Colonic mucosa (tissue), 4 donors: ENCODE data around the gene TAB2. TPM values are rescaled to one million over a fixed set of nuclear protein-coding genes. Genes with fewer than 3 reads are reported as not detected.
A peak's percentile ranks its signal among the peaks of the same experiment; 100 is the strongest.

ENCODE experiments used
- DNase-seq: peaks from one replicate; pipeline ENCODE4 v3.0.0-alpha.2; 2020
- H3K27ac ChIP-seq: fragments of 200-600 bp; one replicate; pipeline ENCODE4 v1.8.0; 2021
- H3K27me3 ChIP-seq: fragments of 200-600 bp; one replicate; pipeline ENCODE4 v1.8.0; 2021
- H3K36me3 ChIP-seq: fragments of 200-600 bp; one replicate; pipeline ENCODE4 v1.8.0; 2021
- H3K4me1 ChIP-seq: fragments of 200-600 bp; one replicate; pipeline ENCODE4 v1.8.0; 2021; ENCODE audit warnings: mild to moderate bottlenecking
- H3K4me3 ChIP-seq: fragments of 200-600 bp; one replicate; pipeline ENCODE4 v1.8.0; 2021
- H3K9ac ChIP-seq, 2 donors: one replicate each; pipeline ENCODE4 v1.7.0; 2013; ENCODE audit warnings: control low read depth in 2 of 2, low read depth in 2 of 2, low read length in 2 of 2
- H3K9me3 ChIP-seq: fragments of 200-600 bp; one replicate; pipeline ENCODE4 v1.8.0; 2021
- intact Hi-C: fragments of 100-400 bp; cut with DNase I; formaldehyde crosslinking; loops from one replicate; pipeline ENCODE4 v1.14.1; 2022
- total RNA-seq, 2 donors: library from RNA; stranded (reverse); fragmentation: NEBNext Ultra II Directional in 1 of 2; extraction: Animal tissue kit (Norgen Biotek cat#: 25700) in 1 of 2; gene quantifications; one replicate each; pipeline ENCODE4 v1.2.1, GENCODE V29; 2021
- TF ChIP-seq, protein P1 (sequence below): fragments of 200-600 bp; IDR thresholded peaks from one replicate; pipeline ENCODE4 v1.8.0; 2022; ENCODE audit warnings: antibody characterized with exemption, mild to moderate bottlenecking
- donor health status: healthy.
- donor health status: DM: no; HTN: no; CAD: no.
- donor health status: DM: no; HTN: no; CAD: no.

TAB2 gene
- total RNA-seq, 2 donors from 2014 or later = 36.7 to 81.3 TPM

GRCh38 chr6:149448821-149449453 is 131.4 kb downstream of the TAB2 start:
- Histone ChIP-seq H3K36me3 (no peaks in the 10 kb centered on the region), H3K27me3 (no peaks in the 10 kb centered on the region), H3K9ac (no peak overlapping the region), H3K9me3 (no peaks in the 10 kb centered on the region), H3K4me1 (peaks cover 21% of the 10 kb centered on the region), H3K4me3 (no peak overlapping the region), H3K27ac (no peak overlapping the region)
- TF ChIP-seq, protein P1, sequence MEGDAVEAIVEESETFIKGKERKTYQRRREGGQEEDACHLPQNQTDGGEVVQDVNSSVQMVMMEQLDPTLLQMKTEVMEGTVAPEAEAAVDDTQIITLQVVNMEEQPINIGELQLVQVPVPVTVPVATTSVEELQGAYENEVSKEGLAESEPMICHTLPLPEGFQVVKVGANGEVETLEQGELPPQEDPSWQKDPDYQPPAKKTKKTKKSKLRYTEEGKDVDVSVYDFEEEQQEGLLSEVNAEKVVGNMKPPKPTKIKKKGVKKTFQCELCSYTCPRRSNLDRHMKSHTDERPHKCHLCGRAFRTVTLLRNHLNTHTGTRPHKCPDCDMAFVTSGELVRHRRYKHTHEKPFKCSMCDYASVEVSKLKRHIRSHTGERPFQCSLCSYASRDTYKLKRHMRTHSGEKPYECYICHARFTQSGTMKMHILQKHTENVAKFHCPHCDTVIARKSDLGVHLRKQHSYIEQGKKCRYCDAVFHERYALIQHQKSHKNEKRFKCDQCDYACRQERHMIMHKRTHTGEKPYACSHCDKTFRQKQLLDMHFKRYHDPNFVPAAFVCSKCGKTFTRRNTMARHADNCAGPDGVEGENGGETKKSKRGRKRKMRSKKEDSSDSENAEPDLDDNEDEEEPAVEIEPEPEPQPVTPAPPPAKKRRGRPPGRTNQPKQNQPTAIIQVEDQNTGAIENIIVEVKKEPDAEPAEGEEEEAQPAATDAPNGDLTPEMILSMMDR = no peak
- intact Hi-C loops = no loop called here
- DNase-seq = no peak

GRCh38 chr6:149449831-149450678 is 132.5 kb downstream of the TAB2 start:
- no peak for DNase-seq
- peaks cover 26% of the 10 kb centered on the region for H3K4me1 ChIP-seq
- peak overlapping the region; percentile 52 for H3K4me3 ChIP-seq
- H3K36me3 ChIP-seq = no peaks in the 10 kb centered on the region
- peak overlapping the region; percentile 75 for H3K27ac ChIP-seq
- no peaks in the 10 kb centered on the region for H3K27me3 ChIP-seq
- peak overlapping the region; percentile 35 to 66 for H3K9ac ChIP-seq
- TF ChIP-seq, protein P1 = no peak
- no peaks in the 10 kb centered on the region for H3K9me3 ChIP-seq
- intact Hi-C loops = no loop called here

DNA sequence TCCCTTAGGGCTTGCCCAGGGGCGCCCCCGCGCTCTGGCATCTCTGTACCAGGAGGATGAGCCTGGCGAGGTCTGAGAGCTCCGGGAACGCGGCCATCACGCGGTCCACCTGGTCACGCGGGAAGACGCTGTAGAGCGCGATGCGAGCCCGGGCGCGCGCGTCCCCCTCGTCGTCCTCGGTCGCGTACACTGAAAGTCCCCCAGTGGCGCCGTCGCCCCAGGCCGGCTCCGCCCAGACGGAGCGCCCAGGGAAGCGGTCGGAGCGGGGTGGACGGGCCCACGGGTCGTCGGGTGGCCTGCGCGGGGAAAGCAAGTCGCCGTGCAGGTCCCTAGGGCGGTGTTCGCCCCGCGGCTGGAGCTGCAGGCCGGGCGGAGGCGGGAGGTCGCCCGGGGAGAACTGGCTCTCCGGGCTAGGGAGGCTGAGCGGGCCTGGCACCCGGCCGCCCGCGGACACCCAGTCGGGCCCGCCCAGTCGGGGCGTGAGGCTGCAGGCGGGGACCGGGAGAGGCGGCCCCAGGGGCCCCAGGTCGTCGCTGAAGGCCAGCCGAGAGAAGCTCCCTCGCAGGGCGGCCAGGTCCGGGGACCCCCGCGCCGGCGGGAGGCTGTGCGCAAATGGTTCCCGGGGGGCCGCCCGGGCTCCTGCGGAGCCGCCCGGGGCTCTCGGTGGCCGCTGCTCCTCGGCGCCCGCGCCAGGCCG is 133.3 kb downstream of the TAB2 start:
- no peaks in the 10 kb centered on the region for H3K36me3 ChIP-seq
- DNase-seq = peak; percentile 57
- H3K9me3 ChIP-seq = no peaks in the 10 kb centered on the region
- H3K9ac ChIP-seq = peak overlapping the region; percentile 35 to 66
- TF ChIP-seq, protein P1 = no peak
- H3K27me3 ChIP-seq = no peaks in the 10 kb centered on the region
- H3K27ac ChIP-seq = peak overlapping the region; percentile 75
- peaks cover 26% of the 10 kb centered on the region for H3K4me1 ChIP-seq
- intact Hi-C loops = no loop called here
- H3K4me3 ChIP-seq = peak overlapping the region; percentile 52

GRCh38 chr6:149451376-149452036 is 134.0 kb downstream of the TAB2 start:
- TF ChIP-seq, protein P1 = no peak
- peak; percentile 74 for DNase-seq
- Histone ChIP-seq H3K27me3 (no peaks in the 10 kb centered on the region), H3K4me3 (peak overlapping the region; percentile 52), H3K36me3 (no peaks in the 10 kb centered on the region), H3K9me3 (no peaks in the 10 kb centered on the region), H3K27ac (peak overlapping the region; percentile 75), H3K4me1 (peaks cover 26% of the 10 kb centered on the region), H3K9ac (peak overlapping the region; percentile 35 to 66)
- intact Hi-C loops = no loop called here
